Activated CD8-positive, alpha-beta T cell treated with anti-CD3 and anti-CD28 coated beads, Interleukin-2, amount 10 ng/mL, durations not matched to agents 7 days and 5 days (primary cell): ENCODE measurements around the gene ARTN. TPM values are rescaled to one million over a fixed set of nuclear protein-coding genes. Genes with fewer than 3 reads are reported as not detected.

Experiments
- ATAC-seq: fragments of 150-1000 bp; cut with Tn5 transposase; one replicate; pipeline ENCODE4 v1.10.0; 2021; ENCODE audit warnings: moderate library complexity
- CTCF ChIA-PET: fragments of 350-600 bp; sonication (Branson Sonifier 250); formaldehyde crosslinking; loops from one replicate; lab custom pipeline; 2021; ENCODE audit warnings: antibody characterized with exemption; lab: Charles Lee
- POLR2A ChIA-PET: fragments of 350-600 bp; sonication (Branson Sonifier 250); formaldehyde crosslinking; loops from one replicate; lab custom pipeline; 2021; ENCODE audit warnings: antibody characterized with exemption; lab: Charles Lee
- DNase-seq: peaks from one replicate; pipeline ENCODE4 v3.0.0-alpha.2; 2020
- H3K27ac Mint-ChIP-seq: one replicate; pipeline ENCODE4 v1.8.0; 2021; ENCODE audit warnings: mild to moderate bottlenecking, mixed read lengths
- H3K27me3 Mint-ChIP-seq: one replicate; pipeline ENCODE4 v1.8.0; 2021; ENCODE audit warnings: low read depth, mixed read lengths
- H3K36me3 Mint-ChIP-seq: one replicate; pipeline ENCODE4 v1.8.0; 2021; ENCODE audit warnings: low read depth, mixed read lengths
- H3K4me1 Mint-ChIP-seq: one replicate; pipeline ENCODE4 v1.8.0; 2021; ENCODE audit warnings: low read depth, mixed read lengths
- H3K4me3 Mint-ChIP-seq: one replicate; pipeline ENCODE4 v1.8.0; 2021; ENCODE audit warnings: mild to moderate bottlenecking, mixed read lengths
- H3K9me3 Mint-ChIP-seq: one replicate; pipeline ENCODE4 v1.8.0; 2022; ENCODE audit warnings: mixed read lengths; ENCODE audit not compliant: insufficient read depth
- total RNA-seq, 2 experiments: library from RNA; stranded (reverse); gene quantifications; one replicate each; pipeline ENCODE4 v1.2.3, GENCODE V29; 2021

ARTN gene
- total RNA-seq, 2 experiments from 2014 or later = 0.23 to 0.68 TPM

DNA sequence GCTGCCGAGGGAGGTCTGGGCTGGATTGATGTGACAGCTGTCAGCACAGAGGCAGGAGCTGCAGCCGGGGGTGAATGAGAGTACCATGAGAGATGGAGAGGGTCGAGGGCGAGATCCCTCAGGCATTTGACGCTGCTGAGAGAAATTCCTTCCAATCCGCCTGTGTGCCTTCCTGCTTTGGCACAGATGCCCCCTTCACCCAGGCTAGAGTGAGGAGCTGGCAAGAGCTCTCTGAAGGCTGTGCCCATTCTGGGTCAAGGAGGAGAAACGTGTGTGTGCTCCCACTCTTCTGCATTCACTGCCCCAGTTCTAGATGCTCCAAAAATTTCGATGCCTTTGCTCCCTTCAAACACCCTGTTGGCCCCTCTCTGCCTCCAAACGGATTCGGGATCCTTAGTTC is 4.8 kb downstream of the ARTN start:
- Mint-ChIP-seq H3K36me3 (peaks cover 2% of the 10 kb centered on the region), H3K27ac (no peak overlapping the region), H3K4me1 (peaks cover 17% of the 10 kb centered on the region), H3K9me3 (no peaks in the 10 kb centered on the region), H3K27me3 (peaks cover 10% of the 10 kb centered on the region), H3K4me3 (no peak overlapping the region)
- POLR2A ChIA-PET = no interaction called here
- ATAC-seq (no peak), DNase-seq (no peak)
- CTCF ChIA-PET = interaction anchor here (0.5 to 11.3 kb wide), 3 partner anchors 9 to 173 kb away, joined by 3 to 506 read pairs (median 148); partner anchors contain the start of gene IPO13

DNA sequence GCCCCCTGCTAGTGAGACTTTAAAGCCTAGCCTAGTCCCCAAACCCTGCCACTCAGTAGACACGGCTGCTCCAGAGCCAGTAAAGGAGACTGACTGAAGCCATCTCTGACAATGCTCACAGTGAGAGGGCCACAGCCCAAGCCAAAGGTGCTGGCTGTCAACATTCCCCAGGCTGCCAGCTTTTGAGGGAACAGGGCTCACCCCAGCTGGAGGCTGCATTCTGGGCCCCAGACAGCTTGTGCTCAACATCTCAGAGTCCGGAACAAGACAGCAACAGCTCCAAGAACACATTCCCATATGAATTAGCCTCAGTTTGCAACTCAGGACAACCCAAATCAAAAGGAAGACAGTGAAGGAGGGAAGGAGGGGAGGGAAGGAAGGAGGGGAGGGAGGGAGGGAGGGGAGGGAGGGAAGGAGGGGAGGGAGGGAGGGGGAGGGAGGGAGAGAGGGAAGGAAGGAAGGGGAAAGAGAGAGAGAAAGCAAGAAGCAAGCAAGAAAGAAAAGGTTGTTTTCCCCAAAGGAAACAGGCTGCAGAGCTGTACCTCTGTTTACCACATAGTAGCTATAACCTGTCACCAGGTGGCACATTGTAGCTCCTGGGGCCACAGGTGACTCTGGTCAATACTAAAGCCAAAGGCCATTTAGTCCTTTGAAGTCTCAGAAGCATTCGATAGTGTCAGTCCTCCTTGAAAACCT is 5.4 kb downstream of the ARTN start:
- ChIA-PET CTCF (interaction anchor here (0.5 to 11.3 kb wide), 5 partner anchors 8 to 175 kb away, joined by 3 to 506 read pairs (median 6); partner anchors contain the start of gene IPO13), POLR2A (interaction anchor here (0.6 kb wide), 1 partner anchor 364 kb away, joined by 3 read pairs; no protein-coding TSS in a partner anchor)
- Mint-ChIP-seq H3K27ac (no peak overlapping the region), H3K27me3 (peaks cover 7% of the 10 kb centered on the region), H3K9me3 (no peaks in the 10 kb centered on the region), H3K4me3 (no peak overlapping the region), H3K36me3 (peaks cover 2% of the 10 kb centered on the region), H3K4me1 (peaks cover 13% of the 10 kb centered on the region)
- ATAC-seq (no peak), DNase-seq (no peak)

DNA sequence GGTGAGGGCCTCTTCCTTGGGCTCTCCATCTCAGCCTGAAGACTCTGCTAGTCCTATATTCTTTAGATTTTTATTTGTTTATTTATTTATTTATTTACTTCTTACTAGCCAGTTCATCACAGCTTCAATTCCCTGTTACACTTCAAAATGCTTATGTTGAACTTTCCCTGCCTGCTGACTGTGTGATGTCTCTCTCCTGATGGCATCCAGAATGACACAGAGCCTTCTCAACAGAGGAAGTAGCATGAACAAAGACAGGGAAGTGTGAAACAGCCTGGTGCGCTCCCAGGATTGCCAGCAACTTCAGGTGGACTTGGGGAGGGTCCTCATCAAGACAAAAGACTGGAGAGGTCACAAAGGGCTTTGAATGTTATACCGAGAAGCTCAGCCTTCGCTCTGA is 8.8 kb downstream of the ARTN start:
- Mint-ChIP-seq H3K9me3 (no peaks in the 10 kb centered on the region), H3K4me1 (peaks cover 19% of the 10 kb centered on the region), H3K4me3 (no peak overlapping the region), H3K27ac (no peak overlapping the region), H3K27me3 (no peaks in the 10 kb centered on the region), H3K36me3 (peaks cover 2% of the 10 kb centered on the region)
- CTCF ChIA-PET = interaction anchor here (1.9 to 10.1 kb wide), 3 partner anchors 7 to 178 kb away, joined by 5 to 148 read pairs (median 57); partner anchors contain the start of gene ARTN
- DNase-seq (no peak), ATAC-seq (no peak)
- POLR2A ChIA-PET = no interaction called here

- no peaks in the 10 kb centered on the region for H3K36me3 Mint-ChIP-seq
- ATAC-seq = no peak
- no peak for DNase-seq
- H3K9me3 Mint-ChIP-seq = no peaks in the 10 kb centered on the region
- H3K27ac Mint-ChIP-seq = peak overlapping the region; percentile 56
- H3K4me1 Mint-ChIP-seq = peaks cover 34% of the 10 kb centered on the region
- POLR2A ChIA-PET = no interaction called here
- CTCF ChIA-PET = interaction anchor here (1.0 to 10.1 kb wide), 4 partner anchors 9 to 414 kb away, joined by 3 to 148 read pairs (median 30); partner anchors contain the start of genes ARTN and PTPRF
- H3K4me3 Mint-ChIP-seq = peak overlapping the region; percentile 39
- no peaks in the 10 kb centered on the region for H3K27me3 Mint-ChIP-seq
These were observed 11.3 kb downstream of the ARTN start for GRCh38 chr1:43944860-43945259.

DNA sequence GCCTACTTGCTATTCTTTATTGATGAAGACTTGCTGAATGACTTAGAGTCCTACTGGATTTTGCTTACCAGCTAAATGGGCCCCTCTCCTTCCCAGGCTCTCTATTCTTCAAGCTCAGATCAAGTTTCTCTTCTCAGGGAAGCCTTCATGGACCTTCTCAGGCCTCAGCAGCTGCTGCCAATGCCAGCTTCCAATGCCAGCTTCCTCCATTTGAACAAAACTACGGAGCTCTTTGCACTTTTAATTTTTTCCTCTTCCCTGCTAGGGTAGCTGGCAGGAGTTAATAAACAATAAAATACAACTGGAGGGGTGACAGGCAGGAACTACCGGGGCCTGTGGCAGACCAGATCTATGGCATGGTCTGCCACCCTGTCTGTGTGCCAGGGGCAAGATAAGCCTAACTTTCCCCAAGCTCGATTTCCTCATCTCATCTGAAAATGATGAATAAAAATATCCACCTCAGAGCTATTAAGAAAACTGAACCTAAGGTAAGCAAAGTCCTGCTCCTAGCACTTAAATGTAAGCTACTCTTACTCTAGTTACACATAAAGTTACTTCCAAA is 12.2 kb downstream of the ARTN start:
- Mint-ChIP-seq H3K4me3 (peak overlapping the region; percentile 82), H3K36me3 (peaks cover 6% of the 10 kb centered on the region), H3K4me1 (peaks cover 34% of the 10 kb centered on the region), H3K27ac (peak overlapping the region; percentile 94), H3K27me3 (no peaks in the 10 kb centered on the region), H3K9me3 (no peaks in the 10 kb centered on the region)
- no peak for DNase-seq
- ATAC-seq = no peak
- ChIA-PET POLR2A (interaction anchor here (1.3 to 1.9 kb wide), 2 partner anchors 24 to 182 kb away, joined by 5 to 6 read pairs; partner anchors contain the start of gene DPH2), CTCF (interaction anchor here (0.6 to 10.1 kb wide), 24 partner anchors 10 to 492 kb away, joined by 3 to 148 read pairs (median 4); partner anchors contain the start of genes ARTN, ATP6V0B, DPH2 and HYI)

DNA sequence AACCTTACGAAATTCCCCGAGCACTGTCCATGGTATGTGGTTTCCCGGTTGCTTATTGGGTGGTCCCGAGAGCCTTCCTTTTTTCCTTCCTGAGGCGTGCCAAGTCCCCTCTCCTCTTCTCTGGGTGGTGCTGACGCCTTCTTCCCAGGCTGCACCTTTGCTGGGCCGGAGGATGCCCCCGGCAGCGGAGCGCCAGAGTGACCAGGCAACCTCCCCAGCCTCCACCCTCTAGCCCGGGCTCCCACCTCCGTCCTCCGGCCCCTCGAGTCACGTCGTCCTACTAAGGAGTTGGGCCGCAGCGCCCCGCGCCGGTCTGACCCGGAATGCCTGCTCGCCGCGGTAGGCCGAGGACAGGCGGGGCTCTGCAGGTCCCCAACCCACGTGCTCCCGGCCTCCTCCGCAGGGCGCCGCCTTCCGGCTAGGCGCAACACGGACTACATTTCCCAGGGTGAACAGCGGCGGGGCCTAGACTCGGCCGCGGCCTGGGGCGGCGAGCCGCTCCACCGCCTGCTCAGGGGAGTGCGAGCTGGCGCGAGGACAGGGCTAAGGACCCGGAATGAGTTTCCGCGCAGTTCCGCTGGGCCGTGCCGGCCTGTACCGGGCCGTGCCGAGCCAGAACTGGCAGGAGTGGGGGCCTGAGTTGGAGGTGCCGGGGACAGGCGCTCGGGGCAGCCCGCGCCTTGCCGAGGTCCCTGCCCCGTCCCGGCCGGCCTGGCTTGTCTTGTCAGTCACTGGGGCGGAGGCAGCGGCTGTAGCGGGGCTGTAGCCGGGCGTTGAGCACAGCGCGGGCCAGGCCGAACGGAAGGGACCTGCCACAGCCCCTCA is 12.8 kb downstream of the ARTN start, which contains the start of gene IPO13:
IPO13 (plus strand) TSS at position 715 of the 825 bp plus-strand sequence. CDS start 651 bp downstream, outside the sequence.
- no peaks in the 10 kb centered on the region for H3K9me3 Mint-ChIP-seq
- CTCF ChIA-PET = interaction anchor here (0.6 to 10.1 kb wide), 27 partner anchors 9 to 492 kb away, joined by 3 to 148 read pairs (median 4); partner anchors contain the start of genes ARTN, ATP6V0B, DPH2 and HYI
- POLR2A ChIA-PET = interaction anchor here (1.1 to 1.9 kb wide), 6 partner anchors 10 to 296 kb away, joined by 3 to 6 read pairs (median 5); partner anchors contain the start of genes ATP6V0B, DPH2 and KDM4A
- H3K4me1 Mint-ChIP-seq = peaks cover 34% of the 10 kb centered on the region
- H3K4me3 Mint-ChIP-seq = peak within 1 kb of the TSS; percentile 82
- peak within 1 kb of the TSS; percentile 94 for H3K27ac Mint-ChIP-seq
- peak; percentile 97 for ATAC-seq
- H3K27me3 Mint-ChIP-seq = no peaks in the 10 kb centered on the region
- peaks cover 6% of the 10 kb centered on the region for H3K36me3 Mint-ChIP-seq
- DNase-seq = peak; percentile 97

- peaks cover 6% of the 10 kb centered on the region for H3K36me3 Mint-ChIP-seq
- H3K27ac Mint-ChIP-seq = peak overlapping the region; percentile 94
- peak overlapping the region; percentile 82 for H3K4me3 Mint-ChIP-seq
- H3K9me3 Mint-ChIP-seq = no peaks in the 10 kb centered on the region
- CTCF ChIA-PET = interaction anchor here (0.7 to 10.1 kb wide), 11 partner anchors 9 to 493 kb away, joined by 3 to 148 read pairs (median 5); partner anchors contain the start of genes ARTN and HYI
- peak; percentile 18 for ATAC-seq
- H3K27me3 Mint-ChIP-seq = no peaks in the 10 kb centered on the region
- peaks cover 34% of the 10 kb centered on the region for H3K4me1 Mint-ChIP-seq
- DNase-seq = no peak
- POLR2A ChIA-PET = interaction anchor here (1.1 to 1.9 kb wide), 5 partner anchors 10 to 297 kb away, joined by 3 to 6 read pairs (median 5); partner anchors contain the start of genes ATP6V0B, DPH2 and KDM4A
These were observed 13.7 kb downstream of the ARTN start for GRCh38 chr1:43947061-43947873.

GRCh38 chr1:43947874-43948437 is 14.4 kb downstream of the ARTN start:
- Mint-ChIP-seq H3K4me3 (peak overlapping the region; percentile 82), H3K9me3 (no peaks in the 10 kb centered on the region), H3K36me3 (peaks cover 6% of the 10 kb centered on the region), H3K27me3 (no peaks in the 10 kb centered on the region), H3K4me1 (peaks cover 34% of the 10 kb centered on the region), H3K27ac (peak overlapping the region; percentile 94)
- ChIA-PET POLR2A (interaction anchor here (1.5 kb wide), 1 partner anchor 27 kb away, joined by 5 read pairs; the partner anchor contains the start of gene ATP6V0B), CTCF (interaction anchor here (1.3 to 10.1 kb wide), 3 partner anchors 11 to 184 kb away, joined by 4 to 148 read pairs (median 5); partner anchors contain the start of gene ARTN)
- DNase-seq (no peak), ATAC-seq (no peak)

DNA sequence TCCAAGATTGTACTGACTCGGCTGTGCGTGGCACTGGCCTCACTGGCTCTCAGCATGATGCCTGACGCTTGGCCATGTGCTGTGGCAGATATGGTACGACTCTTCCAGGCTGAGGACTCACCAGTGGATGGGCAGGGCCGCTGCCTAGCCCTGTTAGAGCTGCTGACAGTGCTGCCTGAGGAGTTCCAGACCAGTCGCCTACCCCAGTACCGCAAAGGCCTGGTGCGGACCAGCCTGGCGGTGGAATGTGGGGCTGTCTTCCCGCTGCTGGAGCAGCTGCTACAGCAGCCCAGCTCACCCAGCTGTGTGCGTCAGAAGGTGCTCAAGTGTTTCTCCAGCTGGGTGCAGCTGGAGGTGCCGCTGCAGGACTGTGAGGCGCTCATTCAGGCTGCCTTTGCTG is 16.1 kb downstream of the ARTN start:
- ChIA-PET POLR2A (interaction anchor here (0.6 kb wide), 1 partner anchor 24 kb away, joined by 3 read pairs; no protein-coding TSS in a partner anchor), CTCF (interaction anchor here (0.8 to 10.1 kb wide), 4 partner anchors 14 to 298 kb away, joined by 3 to 148 read pairs (median 6); partner anchors contain the start of genes ARTN and DPH2)
- DNase-seq (no peak), ATAC-seq (no peak)
- Mint-ChIP-seq H3K4me1 (peaks cover 31% of the 10 kb centered on the region), H3K27me3 (no peaks in the 10 kb centered on the region), H3K27ac (no peak overlapping the region), H3K9me3 (no peaks in the 10 kb centered on the region), H3K36me3 (peaks cover 6% of the 10 kb centered on the region), H3K4me3 (no peak overlapping the region)
